Measurements from ENCODE around the gene SPRR3.

DNA sequence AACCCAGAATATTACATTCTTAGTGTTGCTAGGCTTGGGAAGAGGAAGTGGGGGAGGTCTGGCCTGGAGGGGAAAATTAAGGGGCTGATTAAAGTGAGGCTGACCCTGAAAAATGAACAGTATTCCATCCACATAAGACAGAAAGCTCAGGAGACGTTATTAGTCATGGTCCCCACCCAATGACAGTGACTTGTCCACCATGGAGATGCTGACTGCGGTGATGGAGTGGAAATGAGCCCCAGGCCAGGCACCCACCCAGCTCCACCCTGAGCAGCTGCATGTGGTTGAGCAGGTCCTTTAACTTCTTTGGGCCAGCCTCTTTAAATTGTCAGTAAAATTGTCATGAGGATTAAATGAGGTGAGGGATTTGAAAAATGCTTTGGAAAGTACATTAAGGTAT, 32.5 kb upstream of the SPRR3 start:
- TF ChIP-seq EZH2phosphoT487 (IDR thresholded peaks at IDR 0.05; ENCODE audit: insufficient read depth, low read depth) (no peak), EZH2 (IDR thresholded peaks at IDR 0.05; ENCODE audit: insufficient read depth, poor library complexity, severe bottlenecking) (no peak)

All from GM23248 (cell line).